GF-D8 (cell line): ENCODE data around the gene SBNO2.
A peak's percentile ranks its signal among the peaks of the same experiment; 100 is the strongest.

ENCODE experiments used
- DNase-seq: peaks from one replicate; lab custom pipeline; 2025; lab: John Stamatoyannopoulos, UW

SBNO2 gene

DNA sequence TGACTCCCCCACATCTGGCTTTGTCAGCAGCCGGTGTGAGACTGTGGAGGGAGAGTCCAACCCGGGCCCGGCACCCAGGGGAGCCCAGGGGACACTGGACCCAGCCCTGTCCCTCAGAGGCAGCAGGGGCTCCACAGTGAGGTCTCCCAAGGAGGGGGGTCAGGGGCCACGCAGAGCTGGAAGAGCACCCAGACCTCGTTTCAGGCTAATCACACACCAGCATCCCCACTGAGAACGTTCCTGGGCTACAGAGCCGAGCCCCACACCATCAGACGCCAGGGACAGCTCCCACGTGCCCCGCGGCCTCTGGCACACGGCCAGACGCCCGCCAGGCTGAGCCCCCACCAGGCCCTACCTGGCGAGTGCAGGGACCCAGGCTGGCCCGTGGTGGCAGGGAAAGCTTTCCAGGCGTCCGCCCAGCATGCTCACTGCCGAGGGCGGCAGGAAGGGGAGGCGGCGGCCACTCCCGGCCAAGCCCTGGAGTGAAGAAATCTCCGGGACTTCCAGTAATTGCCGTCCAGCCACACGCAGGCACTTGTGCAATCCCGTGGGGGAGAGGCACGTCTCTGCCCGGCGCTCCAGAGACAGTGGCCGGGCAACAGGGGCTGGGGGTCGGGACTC lies 19.2 kb downstream of the SBNO2 start:
- DNase-seq = peak; percentile 39

DNA sequence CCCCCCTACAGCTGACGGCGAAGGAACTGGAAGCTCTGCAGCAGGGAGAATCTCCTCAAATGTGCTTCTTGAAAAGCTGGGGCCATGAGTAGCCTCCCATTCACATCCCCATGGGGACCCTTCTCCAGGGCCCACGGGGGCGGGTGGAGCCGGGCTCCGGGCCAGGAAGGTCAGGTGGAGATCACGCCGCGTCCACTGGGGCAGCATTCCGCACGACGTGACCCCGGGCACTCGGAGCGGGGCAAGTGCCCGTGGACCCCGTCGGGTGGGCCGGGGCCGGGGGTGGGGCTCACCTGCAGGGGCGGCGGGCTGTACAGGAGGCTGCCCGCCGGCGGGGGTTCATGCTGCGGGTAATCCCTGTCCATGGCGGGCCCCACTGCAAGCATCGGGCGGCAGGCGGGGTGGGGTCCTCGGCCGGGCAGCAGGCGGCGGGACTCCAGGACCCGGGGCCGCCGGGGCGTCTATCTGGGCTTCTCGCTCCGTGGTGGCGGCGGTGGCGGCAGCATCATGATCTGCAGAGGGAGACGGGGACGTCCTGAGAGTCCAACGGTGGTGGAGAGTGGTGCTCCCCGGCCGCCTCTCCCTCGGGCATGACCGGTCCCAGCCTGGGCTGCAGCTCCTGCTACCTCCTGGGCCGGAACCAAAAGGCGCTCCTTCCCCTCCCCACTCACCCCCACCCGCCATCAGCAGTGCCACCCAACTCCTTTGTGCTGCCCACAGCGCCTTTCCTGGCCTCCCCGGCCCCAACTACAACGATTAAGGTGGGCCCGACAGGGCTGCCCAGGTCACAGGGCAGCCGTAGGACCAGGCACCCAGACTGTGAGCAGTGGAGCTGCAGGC lies 20.0 kb downstream of the SBNO2 start:
- no peak for DNase-seq

DNA sequence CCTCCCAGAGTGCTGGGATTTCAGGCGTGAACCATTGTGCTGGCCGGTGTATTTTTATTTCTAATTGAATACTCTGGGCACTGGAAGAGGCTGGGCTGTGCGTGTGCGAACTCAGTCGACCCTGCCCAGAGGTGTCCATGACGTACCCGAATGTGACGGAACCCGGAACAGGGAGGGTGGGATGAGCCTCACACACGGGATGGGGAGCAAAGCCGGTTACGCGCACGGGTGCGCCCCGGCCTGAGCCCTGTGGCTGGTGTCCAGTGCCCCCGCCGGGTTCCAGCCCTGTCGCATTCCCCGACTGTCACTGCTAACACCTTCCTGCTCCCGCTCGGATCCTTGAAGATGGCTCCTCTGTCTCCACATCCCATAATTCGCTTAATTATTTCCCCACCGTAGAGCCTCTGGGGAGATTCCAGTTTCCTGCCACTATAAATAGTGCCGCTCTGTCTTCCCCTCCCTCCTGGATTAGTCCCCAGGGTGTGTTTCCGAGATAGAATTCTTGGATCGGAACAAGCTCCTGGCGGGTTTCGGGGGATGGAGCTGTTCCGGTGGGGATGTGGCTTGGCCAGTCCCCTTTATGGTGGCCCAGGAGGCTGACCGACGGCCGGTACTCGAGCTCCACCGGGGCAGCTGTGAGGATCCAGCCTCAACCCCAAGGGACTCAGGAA lies 22.0 kb downstream of the SBNO2 start:
- no peak for DNase-seq

DNA sequence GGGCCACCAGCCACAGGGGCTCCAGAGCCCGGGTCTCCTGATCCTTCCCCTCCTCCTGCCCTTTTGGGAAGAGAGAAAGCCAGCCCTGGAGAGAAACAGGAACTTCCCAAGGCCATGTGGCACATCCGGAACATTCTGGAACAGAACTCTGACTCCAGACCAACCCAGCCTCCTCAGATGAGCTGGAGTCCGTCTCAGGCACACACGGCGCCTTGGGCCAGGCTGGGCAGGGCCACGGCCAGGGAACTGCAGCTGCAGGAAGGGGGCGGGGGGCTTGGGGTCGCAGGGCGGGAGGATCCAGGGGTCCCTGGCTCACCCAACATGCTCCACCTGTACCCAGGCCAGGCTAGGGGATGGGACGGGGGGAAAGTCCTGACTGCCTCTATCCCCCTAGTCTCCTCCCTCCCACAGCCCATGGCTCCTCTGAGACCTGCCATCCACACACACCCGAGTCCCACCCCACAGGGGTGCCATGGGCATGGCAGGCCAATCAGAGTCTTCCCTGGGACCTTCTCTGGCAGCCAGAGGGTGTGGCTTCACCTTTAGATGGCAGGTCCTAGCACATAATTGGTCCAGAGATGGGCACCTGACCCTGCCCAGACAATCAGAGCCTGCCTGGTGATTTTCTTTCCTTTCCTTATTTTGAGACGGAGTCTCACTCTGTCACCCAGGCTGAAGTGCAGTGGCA lies 22.9 kb downstream of the SBNO2 start:
- no peak for DNase-seq

DNA sequence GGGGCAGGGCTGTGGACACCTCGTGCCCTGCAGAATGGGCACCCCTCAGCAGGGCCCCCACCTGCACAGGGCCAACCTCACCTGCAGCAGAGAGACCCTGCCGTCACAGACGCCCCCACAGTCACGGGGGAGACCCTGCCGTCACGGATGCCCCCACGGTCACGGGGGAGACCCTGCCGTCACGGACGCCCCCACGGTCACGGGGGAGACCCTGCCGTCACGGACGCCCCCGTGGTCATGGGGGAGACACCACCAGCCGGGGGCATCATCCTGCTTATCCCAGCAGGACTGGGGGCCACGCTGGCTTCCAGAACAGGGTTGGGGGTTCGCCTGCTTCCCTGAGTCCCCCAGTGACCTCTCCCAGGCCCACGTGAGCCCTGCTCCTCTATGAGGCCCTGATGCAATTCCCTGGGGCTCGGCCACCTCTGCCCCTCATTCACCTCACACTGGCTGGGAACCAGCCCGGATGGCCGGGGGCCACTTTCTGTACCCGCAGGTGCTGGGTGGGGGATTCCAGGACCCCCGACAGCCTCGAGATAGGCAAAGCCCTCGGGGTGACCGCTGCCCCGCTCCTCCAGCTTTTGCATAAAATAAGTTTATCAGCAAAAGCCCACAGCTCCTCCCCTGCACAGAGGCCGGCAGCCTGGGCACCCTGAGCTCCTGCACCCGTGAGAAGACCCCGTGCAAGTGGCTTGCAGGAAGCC lies 23.6 kb downstream of the SBNO2 start:
- DNase-seq = no peak

DNA sequence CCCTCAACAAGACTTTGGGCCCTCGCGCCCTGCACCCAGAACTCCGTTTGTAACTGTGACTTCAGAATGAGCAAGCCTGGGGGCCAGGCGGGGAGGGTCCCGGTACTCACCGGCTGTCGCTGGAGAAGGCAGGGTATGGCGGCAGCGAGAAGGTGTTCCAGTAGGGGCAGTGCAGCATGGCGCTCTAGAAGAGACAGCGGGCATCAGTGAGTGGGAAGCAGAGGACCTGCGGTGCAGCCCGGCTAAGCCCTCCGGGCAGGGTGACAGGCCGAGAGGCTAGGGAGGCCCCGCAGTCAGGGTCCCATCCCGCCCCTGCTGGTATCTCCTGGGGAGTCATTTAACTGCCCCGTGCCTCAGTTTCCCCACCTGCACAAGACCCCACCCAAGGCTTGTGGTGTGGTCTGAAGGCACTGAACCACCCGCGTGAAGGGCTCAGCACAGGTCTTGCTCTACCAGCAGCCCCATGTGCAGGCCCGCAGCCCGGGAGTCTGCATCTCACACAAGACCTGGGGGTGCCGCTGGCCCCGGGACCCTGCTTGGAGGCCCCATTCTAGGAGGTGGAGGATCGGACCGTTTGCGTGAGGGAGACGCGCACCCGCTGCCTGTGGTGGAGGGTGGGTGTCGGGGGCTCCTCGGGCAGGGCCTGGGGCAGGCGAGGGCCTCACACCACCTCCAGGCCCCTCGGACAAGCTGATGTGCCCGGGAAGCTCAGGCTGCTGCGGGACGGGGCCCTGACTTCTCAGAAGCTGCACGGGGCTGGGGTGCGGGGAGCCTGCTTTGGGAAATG lies 24.6 kb downstream of the SBNO2 start:
- no peak for DNase-seq

DNA sequence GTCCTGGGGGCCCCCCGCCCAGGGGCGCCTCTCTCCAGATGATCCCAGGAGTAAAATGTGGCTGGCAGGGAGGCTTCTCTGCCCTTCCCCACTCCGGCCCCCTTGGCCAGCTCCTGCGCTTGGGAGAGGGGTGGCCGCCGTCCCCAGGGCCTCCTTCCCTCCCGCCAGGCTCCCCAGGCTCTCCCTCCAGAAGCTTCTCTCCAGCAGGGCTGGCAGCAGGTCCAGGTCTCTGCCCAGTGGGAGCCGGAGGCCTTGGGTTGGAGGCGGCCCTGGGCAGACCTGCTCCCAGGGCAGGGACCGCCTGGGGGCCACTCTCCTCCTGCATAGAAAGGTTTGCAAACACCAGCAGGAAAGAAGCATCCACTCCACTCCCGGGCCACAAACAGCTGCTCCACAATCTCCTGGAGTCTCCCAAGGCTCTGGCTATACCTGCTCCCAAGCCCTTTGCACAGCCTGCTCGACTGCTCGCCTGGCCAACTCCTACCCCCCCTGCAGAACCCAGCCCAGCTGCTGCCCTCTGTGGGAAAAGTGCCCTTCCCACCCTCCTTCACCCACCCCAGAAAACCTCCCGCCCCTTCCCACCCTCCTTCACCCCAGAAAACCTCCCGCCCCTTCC lies 26.0 kb downstream of the SBNO2 start:
- no peak for DNase-seq

DNA sequence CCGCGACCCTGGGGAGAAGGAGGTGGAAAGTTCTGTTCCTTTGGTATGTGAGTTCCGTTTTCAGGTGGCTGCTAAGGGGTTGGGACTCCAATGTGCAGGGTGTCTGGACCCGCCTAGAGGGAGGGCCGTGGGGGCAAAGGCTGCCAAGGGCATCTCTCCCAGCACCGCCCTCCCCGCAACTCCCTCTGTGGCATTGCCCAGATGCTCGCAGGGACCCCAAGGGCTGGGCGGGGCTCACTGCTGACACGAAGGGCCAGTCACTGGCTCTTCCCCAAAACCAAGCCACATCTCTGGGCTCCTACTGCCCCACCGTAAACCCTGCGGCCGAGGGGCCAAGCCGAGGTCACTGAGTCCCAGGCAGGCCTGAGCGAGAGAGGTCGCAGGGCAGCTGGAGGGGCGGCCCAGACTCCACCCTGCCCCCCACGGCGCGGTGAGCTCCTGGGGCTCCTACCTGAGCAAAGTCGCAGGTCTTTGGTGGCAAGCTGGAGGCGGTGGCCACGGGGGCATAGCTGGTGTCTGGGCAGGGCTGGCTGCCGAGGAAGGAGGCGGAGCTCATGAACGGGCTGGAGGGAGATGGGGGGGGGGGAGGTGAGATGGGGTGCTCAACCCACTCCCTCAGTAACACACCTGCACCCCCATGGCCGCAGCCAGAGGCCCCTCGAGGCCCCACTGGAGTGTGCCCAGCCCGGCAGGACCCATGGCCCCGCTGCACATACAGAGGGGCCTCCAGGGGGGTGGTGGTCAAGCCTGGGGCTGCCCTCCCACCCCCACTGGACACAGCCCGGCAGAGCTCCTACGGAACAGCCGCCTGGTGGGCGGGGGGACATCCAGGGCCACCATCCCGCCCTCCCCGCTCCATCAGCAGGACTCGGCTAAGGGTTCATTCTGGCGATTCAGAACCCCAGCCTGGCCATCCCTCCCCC lies 26.9 kb downstream of the SBNO2 start:
- no peak for DNase-seq

DNA sequence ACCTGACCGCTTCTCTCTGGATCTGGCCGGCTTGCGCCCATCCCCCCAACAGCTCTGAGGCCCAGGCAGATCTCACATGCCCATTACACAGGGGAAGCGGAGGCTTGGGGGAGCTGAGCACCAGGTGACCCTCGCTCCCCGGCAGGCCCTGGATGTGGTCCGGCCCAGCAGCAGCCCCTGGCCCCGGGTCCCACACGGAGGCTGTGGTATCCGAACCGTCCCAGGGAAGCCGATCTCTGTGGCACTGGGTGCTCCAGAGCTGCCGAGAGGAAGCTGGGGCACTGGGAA lies 27.7 kb downstream of the SBNO2 start:
- no peak for DNase-seq

DNA sequence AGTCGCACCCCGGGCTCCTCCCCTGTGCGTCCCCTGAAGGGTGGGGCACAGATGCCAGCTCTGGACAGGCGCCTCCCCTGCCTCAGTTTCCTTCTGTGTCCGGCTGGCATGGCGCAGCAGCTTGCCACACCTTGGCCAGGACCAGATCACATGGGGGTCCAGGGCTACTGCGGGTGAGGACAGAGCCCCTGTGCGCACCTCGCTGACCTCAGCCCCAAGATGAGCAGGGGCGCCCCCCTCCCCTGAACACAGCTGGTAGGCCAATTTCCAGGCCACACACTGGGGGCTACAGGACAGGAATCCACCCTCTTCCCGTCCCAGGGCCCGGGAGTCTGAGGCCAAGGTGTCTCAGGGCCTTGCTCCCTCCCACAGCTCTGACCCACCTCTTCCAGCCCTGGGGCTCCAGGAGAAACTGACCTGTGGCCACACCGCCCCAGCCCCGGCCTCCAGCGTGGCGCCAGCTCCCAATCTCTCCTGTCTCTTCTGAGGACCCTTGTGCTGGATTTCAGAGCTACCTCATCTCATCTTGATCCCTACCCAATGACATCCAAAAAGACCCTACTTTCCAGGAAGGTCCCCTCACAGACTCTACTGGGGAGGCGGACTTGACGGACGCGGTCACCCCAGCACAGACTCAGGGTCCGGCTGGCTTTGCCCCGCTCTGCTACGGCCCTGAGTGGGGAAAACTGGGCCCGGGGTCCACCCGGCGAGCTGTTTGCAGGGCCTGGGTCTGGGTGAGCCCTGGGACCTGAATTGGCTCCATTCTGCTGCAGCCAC lies 28.2 kb downstream of the SBNO2 start:
- no peak for DNase-seq

DNA sequence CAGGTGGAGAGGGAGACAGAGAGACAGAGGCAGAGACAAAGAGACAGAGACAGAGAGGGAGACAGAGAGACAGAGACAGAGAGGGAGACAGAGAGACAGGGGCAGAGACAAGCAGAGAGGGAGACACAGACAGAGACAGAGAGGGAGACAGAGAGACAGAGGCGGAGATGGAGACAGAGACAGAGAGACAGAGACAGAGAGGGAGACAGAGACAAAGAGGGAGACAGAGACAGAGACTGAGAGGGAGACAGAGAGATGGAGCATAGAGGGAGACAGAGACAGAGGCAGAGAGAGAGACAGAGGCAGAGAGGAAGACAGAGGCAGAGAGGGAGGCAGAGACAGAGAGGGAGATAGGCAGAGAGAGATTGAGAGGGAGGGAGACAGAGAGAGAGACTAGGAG lies 29.3 kb downstream of the SBNO2 start:
- no peak for DNase-seq

DNA sequence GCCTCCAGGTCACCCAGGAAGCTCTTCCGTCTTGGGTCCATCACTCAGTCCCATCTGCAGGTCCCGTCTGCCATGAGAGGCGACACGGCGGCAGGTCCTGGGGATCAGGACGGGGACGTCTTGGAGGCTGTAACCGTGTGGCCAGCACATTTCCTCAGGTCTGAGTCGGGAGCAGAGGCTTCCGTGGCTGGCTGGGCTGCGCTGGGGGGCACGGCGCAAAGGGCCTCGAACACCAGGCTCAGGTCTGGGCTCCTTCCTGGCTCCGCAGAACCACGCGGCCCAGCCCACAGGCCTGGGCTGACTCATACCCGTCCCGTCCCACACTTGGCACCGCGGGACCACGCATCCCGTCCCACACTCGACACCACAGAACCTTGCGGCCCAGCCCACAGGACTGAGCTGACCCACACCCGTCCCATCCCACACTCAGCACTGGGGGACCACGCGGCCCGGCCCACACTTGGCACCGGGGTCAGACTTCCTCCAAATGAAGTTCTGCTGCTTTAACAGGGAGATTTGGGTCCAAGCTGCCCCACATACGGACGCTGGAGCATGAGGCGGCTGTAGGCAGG lies 30.2 kb downstream of the SBNO2 start:
- no peak for DNase-seq

DNA sequence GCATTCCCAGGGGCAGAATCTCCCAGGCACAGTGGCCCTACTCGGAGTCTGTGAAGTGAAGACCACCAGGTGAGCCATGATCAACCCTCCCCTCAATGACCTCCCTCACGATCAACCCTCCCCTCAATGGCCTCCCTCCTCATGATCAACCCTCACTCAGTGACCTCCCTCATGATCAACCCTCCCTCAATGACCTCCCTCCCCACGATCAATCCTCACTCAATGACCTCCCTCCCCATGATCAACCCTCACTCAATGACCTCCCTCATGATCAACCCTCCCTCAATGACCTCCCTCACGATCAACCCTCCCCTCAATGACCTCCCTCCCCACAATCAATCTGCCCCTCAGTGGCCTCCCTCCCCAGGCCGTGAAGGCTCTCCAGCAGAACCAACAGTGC lies 32.1 kb downstream of the SBNO2 start:
- DNase-seq = no peak

DNA sequence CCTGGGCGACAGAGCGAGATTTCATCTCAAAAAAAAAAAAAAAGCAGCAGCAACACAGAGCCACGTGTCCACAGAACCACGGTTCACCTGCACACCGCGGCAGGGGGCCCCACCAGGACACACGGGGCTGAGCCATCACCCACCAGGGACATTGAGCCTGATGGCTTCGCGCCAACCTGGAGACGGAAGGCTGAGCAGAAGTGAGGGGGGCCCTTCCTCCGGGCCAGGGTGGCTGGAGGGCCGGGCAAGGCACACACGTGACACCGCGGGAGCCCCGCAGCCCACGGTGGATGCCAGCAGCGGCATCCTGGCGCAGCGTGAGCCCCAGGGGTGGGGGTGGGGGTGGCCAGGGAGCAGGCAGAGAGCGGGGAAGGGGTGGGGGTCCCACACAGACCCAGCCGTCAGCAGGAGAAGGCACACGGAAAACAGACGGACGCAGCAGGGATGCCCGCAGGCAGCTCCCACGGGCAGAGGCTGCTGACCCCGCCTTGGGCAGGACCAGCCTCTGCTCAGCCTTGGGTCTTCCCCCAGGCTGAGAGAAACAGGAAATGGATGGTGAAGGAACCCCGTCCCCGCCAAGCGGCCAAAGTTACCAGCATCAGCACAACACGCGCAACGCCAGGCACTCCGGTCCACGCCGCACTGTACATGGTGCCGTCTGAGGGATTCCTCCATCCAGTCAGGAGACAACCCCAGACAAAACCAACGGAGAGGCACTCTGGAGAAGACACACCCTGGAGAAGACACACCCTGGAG lies 33.6 kb downstream of the SBNO2 start:
- DNase-seq = no peak

DNA sequence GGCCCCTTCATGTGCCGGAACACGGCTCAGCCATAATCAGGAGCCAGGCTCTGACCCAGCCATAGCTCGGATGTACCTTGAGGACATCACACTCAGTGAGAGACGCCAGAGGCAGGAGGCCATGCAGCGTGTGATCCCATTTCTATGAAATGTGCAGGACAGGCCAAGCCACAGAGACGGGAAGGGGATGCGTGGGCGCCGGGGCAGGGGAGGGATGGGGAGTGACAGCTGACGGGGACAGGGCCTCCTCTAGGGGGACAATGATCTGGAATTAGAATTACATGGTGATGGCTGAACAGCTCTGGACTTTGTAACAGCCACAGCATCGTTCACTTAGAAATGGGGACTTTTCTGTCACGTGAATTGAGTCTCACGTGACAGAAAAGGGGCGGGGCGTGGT lies 34.9 kb downstream of the SBNO2 start:
- DNase-seq = no peak

DNA sequence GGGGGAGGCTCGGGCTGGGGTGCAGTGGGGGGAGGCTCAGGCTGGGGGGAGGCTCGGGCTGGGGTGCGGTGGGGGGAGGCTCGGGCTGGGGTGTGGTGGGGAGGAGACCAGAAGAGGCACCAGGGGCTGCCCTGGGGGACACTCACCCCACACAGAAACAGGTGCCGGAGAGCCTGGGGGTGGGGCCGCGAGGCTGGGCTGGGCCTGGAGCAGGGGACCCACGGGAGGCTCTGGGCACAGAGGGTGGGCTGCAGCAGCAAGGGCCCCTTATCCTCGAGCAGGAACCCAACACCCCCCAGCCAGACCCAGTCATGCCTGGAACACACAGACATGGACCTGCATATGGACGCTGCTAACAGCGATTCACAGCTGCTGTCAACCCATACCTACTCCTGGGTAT lies 35.9 kb downstream of the SBNO2 start:
- no peak for DNase-seq

DNA sequence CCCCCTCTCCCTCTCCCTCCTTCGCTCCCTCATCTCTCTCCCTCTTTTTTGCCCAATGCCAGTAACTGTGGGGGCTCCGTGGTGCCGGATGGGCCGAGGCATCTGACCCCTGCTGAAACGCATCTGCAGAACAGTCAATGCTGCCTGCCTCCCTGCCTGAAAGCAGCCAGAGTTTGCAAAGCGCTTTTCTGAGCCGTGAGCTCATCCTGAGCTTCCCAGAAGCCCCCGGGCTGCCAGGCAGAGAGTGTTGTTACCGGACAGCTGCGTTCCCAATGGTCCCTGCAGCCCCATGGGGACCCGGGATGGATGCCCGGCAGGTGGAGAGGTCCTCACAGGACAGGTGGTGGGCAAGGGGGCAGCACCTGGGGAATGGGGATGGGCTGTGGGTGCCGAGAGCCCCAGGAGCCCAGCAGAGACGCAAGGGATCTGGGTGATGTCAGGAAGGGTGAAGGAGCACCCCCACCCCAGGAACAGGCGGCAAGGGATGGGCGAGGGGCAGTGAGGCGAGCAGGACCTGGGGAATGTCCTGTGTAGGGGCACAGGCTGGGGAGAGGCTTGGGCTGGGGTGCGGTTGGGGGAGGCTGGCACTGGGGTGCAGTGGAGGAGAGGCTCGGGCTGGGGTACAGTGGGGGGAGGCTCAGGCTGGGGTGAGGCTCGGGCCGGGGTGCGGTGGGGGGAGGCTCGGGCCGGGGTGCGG lies 37.3 kb downstream of the SBNO2 start:
- DNase-seq = no peak
